Uterus (tissue), 2 donors: ENCODE measurements around the gene ZNF70.

Experiments
- POLR2A ChIP-seq, 2 donors: fragments of 450-650 bp; IDR thresholded peaks; one replicate each; pipeline ENCODE4 v1.6.1; 2016; ENCODE audit warnings: antibody characterized with exemption in 2 of 2, mild to moderate bottlenecking in 1 of 2, moderate library complexity in 1 of 2
- TF ChIP-seq, protein P1 (sequence below), 4 experiments: fragments of 200-600 bp in 2 of 4; fragments of 450-650 bp in 2 of 4; sonication (generic) in 2 of 4; IDR thresholded peaks; one replicate each; pipeline ENCODE4 v1.5.1; 2016 to 2019; ENCODE audit warnings: antibody characterized with exemption in 4 of 4, mild to moderate bottlenecking in 2 of 4, moderate library complexity in 1 of 4

DNA sequence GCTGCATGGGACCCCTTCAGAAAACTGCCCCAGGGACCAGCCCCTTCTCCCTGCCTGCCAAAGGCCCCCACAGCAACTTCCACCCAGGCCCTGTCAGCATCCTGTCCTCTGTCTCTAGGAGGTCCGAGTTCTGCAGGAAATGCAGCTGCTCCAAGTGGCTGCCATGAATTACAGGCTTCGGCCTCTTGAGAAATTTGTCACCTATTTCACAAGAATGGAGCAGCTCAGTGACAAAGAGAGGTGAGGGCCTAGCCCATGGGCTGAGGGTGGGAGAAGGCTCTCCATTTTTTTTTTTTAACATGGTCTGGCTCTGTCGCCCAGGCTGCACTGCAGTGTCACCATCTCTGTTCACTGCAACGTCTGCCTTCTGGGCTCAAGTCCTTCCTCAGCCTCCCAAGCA, 52.8 kb downstream of the ZNF70 start:
- TF ChIP-seq, protein P1, sequence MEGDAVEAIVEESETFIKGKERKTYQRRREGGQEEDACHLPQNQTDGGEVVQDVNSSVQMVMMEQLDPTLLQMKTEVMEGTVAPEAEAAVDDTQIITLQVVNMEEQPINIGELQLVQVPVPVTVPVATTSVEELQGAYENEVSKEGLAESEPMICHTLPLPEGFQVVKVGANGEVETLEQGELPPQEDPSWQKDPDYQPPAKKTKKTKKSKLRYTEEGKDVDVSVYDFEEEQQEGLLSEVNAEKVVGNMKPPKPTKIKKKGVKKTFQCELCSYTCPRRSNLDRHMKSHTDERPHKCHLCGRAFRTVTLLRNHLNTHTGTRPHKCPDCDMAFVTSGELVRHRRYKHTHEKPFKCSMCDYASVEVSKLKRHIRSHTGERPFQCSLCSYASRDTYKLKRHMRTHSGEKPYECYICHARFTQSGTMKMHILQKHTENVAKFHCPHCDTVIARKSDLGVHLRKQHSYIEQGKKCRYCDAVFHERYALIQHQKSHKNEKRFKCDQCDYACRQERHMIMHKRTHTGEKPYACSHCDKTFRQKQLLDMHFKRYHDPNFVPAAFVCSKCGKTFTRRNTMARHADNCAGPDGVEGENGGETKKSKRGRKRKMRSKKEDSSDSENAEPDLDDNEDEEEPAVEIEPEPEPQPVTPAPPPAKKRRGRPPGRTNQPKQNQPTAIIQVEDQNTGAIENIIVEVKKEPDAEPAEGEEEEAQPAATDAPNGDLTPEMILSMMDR (IDR thresholded peaks at IDR 0.05): no peak
- no peak for TF ChIP-seq POLR2A (IDR thresholded peaks at IDR 0.05)
